ENCODE results near the gene CKS1B.
A peak's percentile ranks its signal among the peaks of the same experiment; 100 is the strongest.

The CKS1B gene

GRCh38 chr1:154959426-154959780 lies 15.1 kb upstream of the CKS1B start:
- TF ChIP-seq, protein P1, sequence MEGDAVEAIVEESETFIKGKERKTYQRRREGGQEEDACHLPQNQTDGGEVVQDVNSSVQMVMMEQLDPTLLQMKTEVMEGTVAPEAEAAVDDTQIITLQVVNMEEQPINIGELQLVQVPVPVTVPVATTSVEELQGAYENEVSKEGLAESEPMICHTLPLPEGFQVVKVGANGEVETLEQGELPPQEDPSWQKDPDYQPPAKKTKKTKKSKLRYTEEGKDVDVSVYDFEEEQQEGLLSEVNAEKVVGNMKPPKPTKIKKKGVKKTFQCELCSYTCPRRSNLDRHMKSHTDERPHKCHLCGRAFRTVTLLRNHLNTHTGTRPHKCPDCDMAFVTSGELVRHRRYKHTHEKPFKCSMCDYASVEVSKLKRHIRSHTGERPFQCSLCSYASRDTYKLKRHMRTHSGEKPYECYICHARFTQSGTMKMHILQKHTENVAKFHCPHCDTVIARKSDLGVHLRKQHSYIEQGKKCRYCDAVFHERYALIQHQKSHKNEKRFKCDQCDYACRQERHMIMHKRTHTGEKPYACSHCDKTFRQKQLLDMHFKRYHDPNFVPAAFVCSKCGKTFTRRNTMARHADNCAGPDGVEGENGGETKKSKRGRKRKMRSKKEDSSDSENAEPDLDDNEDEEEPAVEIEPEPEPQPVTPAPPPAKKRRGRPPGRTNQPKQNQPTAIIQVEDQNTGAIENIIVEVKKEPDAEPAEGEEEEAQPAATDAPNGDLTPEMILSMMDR (IDR thresholded peaks at IDR 0.05; ENCODE audit: borderline replicate concordance, control extremely low read depth, extremely low read depth, insufficient read depth, missing control alignments), result no peak
- in situ Hi-C loops (cut with MboI; ENCODE audit: low sequenced_read_pairs, unreplicated experiment), result no loop called here
- DNase-seq (ENCODE audit: low spot score), result no peak

DNA sequence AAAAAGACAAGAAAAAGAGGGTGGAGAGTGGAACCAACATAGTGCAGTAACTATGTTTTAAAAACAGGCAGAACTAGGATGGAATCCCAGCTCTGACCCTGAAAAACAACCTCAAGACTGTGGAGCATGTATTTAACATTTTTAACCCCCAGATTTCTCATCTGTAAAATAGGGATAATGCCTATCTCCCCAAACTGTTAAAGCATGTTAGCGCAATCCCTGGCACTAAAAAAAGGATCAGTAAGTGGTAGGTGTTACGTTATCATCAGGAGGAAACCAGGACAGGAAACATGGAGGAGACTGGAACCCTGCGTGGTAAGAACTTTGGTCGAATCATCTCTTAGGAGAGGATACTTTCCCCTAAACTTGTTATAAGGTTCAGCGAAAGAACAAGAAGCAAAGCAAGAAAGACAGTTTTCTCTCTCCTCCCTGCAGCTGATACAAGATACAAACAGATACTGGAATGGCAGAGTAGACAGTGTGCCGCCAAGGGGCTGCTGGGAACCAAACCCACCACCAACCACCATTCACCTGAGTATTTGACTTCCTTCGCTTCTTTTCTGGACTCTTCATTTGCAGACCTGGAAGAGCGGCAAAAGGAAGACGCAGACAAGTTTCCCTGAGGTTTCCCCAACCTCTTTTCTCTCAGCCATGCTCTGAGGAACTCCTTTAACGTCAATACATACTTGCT lies 13.9 kb upstream of the CKS1B start:
- TF ChIP-seq, protein P1 (IDR thresholded peaks at IDR 0.05; ENCODE audit: borderline replicate concordance, control extremely low read depth, extremely low read depth, insufficient read depth, missing control alignments), result no peak
- no peak for DNase-seq (ENCODE audit: low spot score)
- in situ Hi-C loops (cut with MboI; ENCODE audit: low sequenced_read_pairs, unreplicated experiment), result no loop called here

GRCh38 chr1:154961207-154962155 lies 13.0 kb upstream of the CKS1B start, which contains the start of gene PYGO2:
Gene PYGO2, minus strand, starts transcription at chr1:154961782. Its CDS starts 206 bp downstream, at chr1:154961576.
- in situ Hi-C loops (cut with MboI; ENCODE audit: low sequenced_read_pairs, unreplicated experiment), result no loop called here
- DNase-seq (ENCODE audit: low spot score), result peak; percentile 92

GRCh38 chr1:154962156-154962749 lies 12.2 kb upstream of the CKS1B start:
- peak; percentile 50 for DNase-seq (ENCODE audit: low spot score)
- in situ Hi-C loops (cut with MboI; ENCODE audit: low sequenced_read_pairs, unreplicated experiment), result no loop called here
- TF ChIP-seq, protein P1 (IDR thresholded peaks at IDR 0.05; ENCODE audit: borderline replicate concordance, control extremely low read depth, extremely low read depth, insufficient read depth, missing control alignments), result no peak

More at GRCh38 chr1:154961207-154962155, 13.0 kb upstream of the CKS1B start, which contains the start of gene PYGO2:
- TF ChIP-seq, protein P1 (IDR thresholded peaks at IDR 0.05; ENCODE audit: borderline replicate concordance, control extremely low read depth, extremely low read depth, insufficient read depth, missing control alignments), result peak; percentile 75

- in situ Hi-C loops (cut with MboI; ENCODE audit: low sequenced_read_pairs, unreplicated experiment), result no loop called here
- DNase-seq (ENCODE audit: low spot score), result no peak
- TF ChIP-seq, protein P1 (IDR thresholded peaks at IDR 0.05; ENCODE audit: borderline replicate concordance, control extremely low read depth, extremely low read depth, insufficient read depth, missing control alignments), result no peak
These were observed 11.6 kb upstream of the CKS1B start for GRCh38 chr1:154962795-154963330.

DNA sequence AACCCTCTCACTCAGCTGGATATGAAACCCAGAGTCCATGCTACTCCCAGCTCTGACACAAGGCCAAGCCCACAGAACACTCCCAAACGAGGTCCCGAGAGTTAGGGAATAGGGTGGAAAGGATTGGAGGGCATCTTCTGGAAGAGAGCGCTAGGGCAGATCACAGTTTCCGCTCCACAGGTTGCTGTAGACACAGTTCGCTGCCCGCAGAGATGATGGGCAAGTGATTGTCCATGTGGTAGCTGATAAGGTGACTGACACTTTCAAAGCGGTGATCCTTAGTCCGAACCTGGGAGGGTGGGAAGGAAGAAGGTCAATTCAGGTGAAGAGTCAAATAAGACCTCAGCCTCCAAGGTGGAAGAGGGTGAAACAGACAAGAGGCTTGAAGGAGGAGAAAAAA lies 10.8 kb upstream of the CKS1B start:
- TF ChIP-seq, protein P1 (IDR thresholded peaks at IDR 0.05; ENCODE audit: borderline replicate concordance, control extremely low read depth, extremely low read depth, insufficient read depth, missing control alignments), result no peak
- in situ Hi-C loops (cut with MboI; ENCODE audit: low sequenced_read_pairs, unreplicated experiment), result no loop called here

More for the DNA sequence above, 10.8 kb upstream of the CKS1B start:
- DNase-seq (ENCODE audit: low spot score), result no peak
